OCI-LY1 (cell line): ENCODE measurements around the gene HIRA.

Source experiments
- H2AFZ ChIP-seq: fragments of 200-600 bp; sonication (generic), shearing (Covaris generic); 2 replicates; pipeline ENCODE4 v1.6.0; 2014; ENCODE audit warnings: antibody characterized with exemption, mild to moderate bottlenecking, low read length
- H3F3A ChIP-seq: fragments of 200-600 bp; sonication (generic), shearing (Covaris generic); 2 replicates; pipeline ENCODE4 v1.6.0; 2014; ENCODE audit warnings: mild to moderate bottlenecking, antibody characterized with exemption, low read length, moderate library complexity; ENCODE audit not compliant: insufficient read depth
- H3K27ac ChIP-seq: fragments of 200-600 bp; sonication (generic); 2 replicates; pipeline ENCODE4 v1.5.1; 2014; ENCODE audit warnings: low read length, mixed run types, mild to moderate bottlenecking, low read depth; ENCODE audit not compliant: poor library complexity, severe bottlenecking
- H3K27me3 ChIP-seq: fragments of 200-600 bp; sonication (generic); 2 replicates; pipeline ENCODE4 v1.6.0; 2014; ENCODE audit warnings: antibody characterized with exemption, mild to moderate bottlenecking, low read length, moderate library complexity; ENCODE audit not compliant: insufficient read depth
- H3K36me3 ChIP-seq: fragments of 200-600 bp; sonication (generic); 2 replicates; pipeline ENCODE4 v1.6.1; 2014; ENCODE audit warnings: mild to moderate bottlenecking, antibody characterized with exemption, low read length, moderate library complexity, mixed read lengths; ENCODE audit not compliant: insufficient read depth
- H3K4me1 ChIP-seq: fragments of 200-600 bp; sonication (generic); 2 replicates; pipeline ENCODE4 v1.5.1; 2014; ENCODE audit warnings: mild to moderate bottlenecking, low read length, moderate library complexity; ENCODE audit not compliant: insufficient read depth, severe bottlenecking
- H3K4me2 ChIP-seq: fragments of 200-600 bp; sonication (generic), shearing (Covaris generic); 2 replicates; pipeline ENCODE4 v1.6.1; 2014; ENCODE audit warnings: low read length
- H3K4me3 ChIP-seq: fragments of 200-600 bp; sonication (generic); 2 replicates; pipeline ENCODE4 v1.5.1; 2014; ENCODE audit warnings: low read length, low read depth, mild to moderate bottlenecking, mixed read lengths; ENCODE audit not compliant: poor library complexity, severe bottlenecking
- H3K79me2 ChIP-seq: fragments of 200-600 bp; shearing (Covaris generic); 2 replicates; pipeline ENCODE4 v1.6.1; 2016; ENCODE audit warnings: mixed run types, low read length, mixed read lengths; ENCODE audit not compliant: insufficient read depth
- H3K9ac ChIP-seq: fragments of 200-600 bp; sonication (generic), shearing (Covaris generic); 2 replicates; pipeline ENCODE4 v1.6.1; 2014; ENCODE audit warnings: mild to moderate bottlenecking, low read length, mixed read lengths
- H3K9me2 ChIP-seq: fragments of 200-600 bp; sonication (generic), shearing (Covaris generic); 2 replicates; pipeline ENCODE4 v1.6.1; 2014; ENCODE audit warnings: low read depth, mild to moderate bottlenecking, low read length, mixed read lengths
- H3K9me3 ChIP-seq: fragments of 200-600 bp; shearing (Covaris generic); 2 replicates; pipeline ENCODE4 v1.6.1; 2014; ENCODE audit warnings: low read length, mixed read lengths
- H4K20me1 ChIP-seq: fragments of 200-600 bp; sonication (generic), shearing (Covaris generic); 2 replicates; pipeline ENCODE4 v1.6.0; 2016; ENCODE audit warnings: mild to moderate bottlenecking, low read length; ENCODE audit not compliant: insufficient read depth
- CTCF ChIP-seq: fragments of 200-600 bp; sonication (generic), shearing (Covaris generic); IDR thresholded peaks from 2 replicates; pipeline ENCODE4 v1.5.1; 2017; ENCODE audit warnings: mild to moderate bottlenecking, antibody characterized with exemption, low read length, moderate library complexity, mixed read lengths
- EZH2 ChIP-seq: fragments of 200-600 bp; sonication (generic), shearing (Covaris generic); IDR thresholded peaks from 2 replicates; pipeline ENCODE4 v1.8.0; 2017; ENCODE audit warnings: borderline replicate concordance, mixed run types, mild to moderate bottlenecking, antibody characterized with exemption, low read length, moderate library complexity, mixed read lengths

The HIRA gene

GRCh38 chr22:19295733-19296132 lies 135.8 kb downstream of the HIRA start:
- Histone ChIP-seq H3K9me2 (no peaks in the 10 kb centered on the region), H3K9me3 (no peaks in the 10 kb centered on the region), H3K9ac (no peak overlapping the region), H3K4me3 (no peak overlapping the region), H3F3A (no peaks in the 10 kb centered on the region), H3K4me2 (no peak overlapping the region), H2AFZ (no peak overlapping the region), H3K27ac (no peak overlapping the region), H3K36me3 (no peaks in the 10 kb centered on the region), H4K20me1 (no peaks in the 10 kb centered on the region), H3K79me2 (no peaks in the 10 kb centered on the region), H3K27me3 (no peaks in the 10 kb centered on the region), H3K4me1 (peaks cover 20% of the 10 kb centered on the region)
- no peak for TF ChIP-seq EZH2

- H3K9me2 ChIP-seq = no peaks in the 10 kb centered on the region
- H3K27ac ChIP-seq = no peak overlapping the region
- no peaks in the 10 kb centered on the region for H3K79me2 ChIP-seq
- H4K20me1 ChIP-seq = no peaks in the 10 kb centered on the region
- no peaks in the 10 kb centered on the region for H3K36me3 ChIP-seq
- TF ChIP-seq EZH2 (no peak), CTCF (no peak)
- H3K9me3 ChIP-seq = no peaks in the 10 kb centered on the region
- no peaks in the 10 kb centered on the region for H3K27me3 ChIP-seq
- H3K4me3 ChIP-seq = peak overlapping the region; percentile 83
- peak overlapping the region; percentile 96 for H3K4me2 ChIP-seq
- H3K9ac ChIP-seq = peak overlapping the region; percentile 89; the same call in 1 of the 2 replicates
- H3K4me1 ChIP-seq = peaks cover 20% of the 10 kb centered on the region
- no peaks in the 10 kb centered on the region for H3F3A ChIP-seq
- no peak overlapping the region for H2AFZ ChIP-seq
These were observed 138.9 kb downstream of the HIRA start for GRCh38 chr22:19292458-19293230.

GRCh38 chr22:19291580-19292457 lies 139.7 kb downstream of the HIRA start, which contains the start of gene CLTCL1:
Gene CLTCL1, minus strand, starts transcription at chr22:19291719. Its CDS starts 78 bp downstream, at chr22:19291641.
- Histone ChIP-seq H4K20me1 (no peaks in the 10 kb centered on the region), H3F3A (no peaks in the 10 kb centered on the region), H3K9me2 (no peaks in the 10 kb centered on the region), H3K9me3 (no peaks in the 10 kb centered on the region), H3K4me2 (peak within 1 kb of the TSS; percentile 96), H3K4me1 (peaks cover 20% of the 10 kb centered on the region), H3K4me3 (peak within 1 kb of the TSS; percentile 84), H3K36me3 (no peaks in the 10 kb centered on the region), H3K79me2 (no peaks in the 10 kb centered on the region), H3K27me3 (0 out of 2 replicates have a peak, but pooled peaks cover 5% of the 10 kb centered on the region), H3K9ac (peak within 1 kb of the TSS; percentile 89), H2AFZ (peak within 1 kb of the TSS; percentile 36; the same call in 1 of the 2 replicates), H3K27ac (no peak within 1 kb of the TSS)
- TF ChIP-seq CTCF = no peak
- no peak for TF ChIP-seq EZH2
